ENCODE measurements around the gene KDR. TPM values are rescaled to one million over a fixed set of nuclear protein-coding genes. Genes with fewer than 3 reads are reported as not detected.

KDR gene
- total and polyA plus RNA-seq, 9 of the 15 experiments (the other 6 are each of a cell fraction or from before 2014, with no cell fraction given) = 0.13 TPM; not detected in 8

DNA sequence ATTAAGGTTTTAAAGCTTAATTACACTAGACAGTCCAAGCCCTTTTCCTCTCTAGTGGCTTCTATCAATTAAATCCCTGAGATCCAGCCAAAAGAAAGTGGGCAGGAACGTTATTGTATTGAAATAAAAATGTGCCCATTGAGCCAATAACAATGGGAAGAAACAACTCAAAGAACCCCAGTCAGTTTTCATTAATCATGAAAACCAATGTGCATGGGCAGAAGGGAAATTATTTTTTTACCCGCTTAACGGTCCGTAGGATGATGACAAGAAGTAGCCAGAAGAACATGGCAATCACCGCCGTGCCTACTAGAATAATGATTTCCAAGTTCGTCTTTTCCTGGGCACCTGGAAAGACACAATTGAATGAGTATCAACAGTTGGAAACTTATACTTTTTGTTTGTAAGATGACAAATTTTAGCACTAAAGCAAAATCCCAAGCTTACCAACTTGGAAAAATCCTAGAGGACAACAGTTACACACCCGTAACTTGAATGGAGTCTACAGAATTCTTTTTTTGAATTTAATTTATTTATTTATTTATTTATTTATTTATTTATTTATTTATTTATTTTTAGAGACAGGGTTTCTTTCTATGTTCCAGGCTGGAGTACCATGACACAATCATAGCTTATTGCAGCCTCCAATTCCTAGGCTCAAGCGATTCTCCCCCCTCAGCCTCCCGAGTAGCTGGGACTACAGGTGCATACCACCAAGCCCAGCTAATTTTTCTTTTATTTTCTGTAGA lies 26.8 kb downstream of the KDR start:
- Histone ChIP-seq H3K4me3 (no peak overlapping the region), H2AFZ (ENCODE audit: low read depth, low read length) (no peak overlapping the region), H3K9me1 (ENCODE audit: control insufficient read depth, insufficient read depth, low read length) (peaks cover 3% of the 10 kb centered on the region), H3K27ac (ENCODE audit: extremely low read depth, low read depth, low read length) (no peak overlapping the region), H3K9me3 (replicated peaks; ENCODE audit: control insufficient read depth, insufficient read depth, low read depth, low read length) (no peaks in the 10 kb centered on the region), H3K4me2 (ENCODE audit: insufficient read depth, low read length) (no peak overlapping the region), H4K20me1 (replicated peaks; ENCODE audit: control insufficient read depth, insufficient read depth, low read length) (no peaks in the 10 kb centered on the region), H3K27me3 (ENCODE audit: control insufficient read depth in 2 of 2, insufficient read depth in 2 of 2, low read length in 2 of 2) (no peaks in the 10 kb centered on the region), H3K36me3 (ENCODE audit: control insufficient read depth, insufficient read depth, low read length) (no peaks in the 10 kb centered on the region), H3K79me2 (ENCODE audit: control insufficient read depth, insufficient read depth, low read length) (no peaks in the 10 kb centered on the region), H3K9ac (ENCODE audit: insufficient read depth in 1 of 2, low read depth in 2 of 2, low read length in 2 of 2) (no peak overlapping the region), H3K4me1 (replicated peaks in 1 of 2; ENCODE audit: control insufficient read depth in 2 of 2, insufficient read depth in 2 of 2, low read length in 2 of 2) (no peaks in the 10 kb centered on the region)
- POLR2A ChIA-PET = no interaction called here
- CTCF ChIA-PET (ENCODE audit: low intra/inter-chr PET ratio) = no interaction called here
- DNase-seq (ENCODE audit: extremely low read depth in 1 of 4, low spot score in 3 of 4) (no peak), ATAC-seq (no peak), FAIRE-seq (no peak)
- BruUV-seq (replicated peaks) = no TSS peak
- in situ Hi-C loops (cut with MboI) = no loop called here
- WGBS (ENCODE audit: insufficient coverage, low coverage, missing lambda C conversion rate) = 0% methylated on average over 9 of the region's 10 CpGs
- intact Hi-C loops (cut with micrococcal nuclease) = no loop called here
- no peak for TF ChIP-seq POLR3G (IDR thresholded peaks at IDR 0.05; ENCODE audit: extremely low read depth, insufficient read length, insufficient replicate concordance)
- TF ChIP-seq NCOA6 (IDR thresholded peaks at IDR 0.05) = no peak
- TF ChIP-seq MTA1 (IDR thresholded peaks at IDR 0.05; ENCODE audit: borderline replicate concordance) = no peak
- no peak for TF ChIP-seq CHD4 (IDR thresholded peaks at IDR 0.05; ENCODE audit: insufficient read depth, insufficient replicate concordance, low read depth, low read length, poor library complexity, severe bottlenecking)
- TF ChIP-seq, protein P1, sequence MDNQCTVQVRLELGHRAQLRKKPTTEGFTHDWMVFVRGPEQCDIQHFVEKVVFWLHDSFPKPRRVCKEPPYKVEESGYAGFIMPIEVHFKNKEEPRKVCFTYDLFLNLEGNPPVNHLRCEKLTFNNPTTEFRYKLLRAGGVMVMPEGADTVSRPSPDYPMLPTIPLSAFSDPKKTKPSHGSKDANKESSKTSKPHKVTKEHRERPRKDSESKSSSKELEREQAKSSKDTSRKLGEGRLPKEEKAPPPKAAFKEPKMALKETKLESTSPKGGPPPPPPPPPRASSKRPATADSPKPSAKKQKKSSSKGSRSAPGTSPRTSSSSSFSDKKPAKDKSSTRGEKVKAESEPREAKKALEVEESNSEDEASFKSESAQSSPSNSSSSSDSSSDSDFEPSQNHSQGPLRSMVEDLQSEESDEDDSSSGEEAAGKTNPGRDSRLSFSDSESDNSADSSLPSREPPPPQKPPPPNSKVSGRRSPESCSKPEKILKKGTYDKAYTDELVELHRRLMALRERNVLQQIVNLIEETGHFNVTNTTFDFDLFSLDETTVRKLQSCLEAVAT (IDR thresholded peaks at IDR 0.05) = no peak
- TF ChIP-seq, protein P2, sequence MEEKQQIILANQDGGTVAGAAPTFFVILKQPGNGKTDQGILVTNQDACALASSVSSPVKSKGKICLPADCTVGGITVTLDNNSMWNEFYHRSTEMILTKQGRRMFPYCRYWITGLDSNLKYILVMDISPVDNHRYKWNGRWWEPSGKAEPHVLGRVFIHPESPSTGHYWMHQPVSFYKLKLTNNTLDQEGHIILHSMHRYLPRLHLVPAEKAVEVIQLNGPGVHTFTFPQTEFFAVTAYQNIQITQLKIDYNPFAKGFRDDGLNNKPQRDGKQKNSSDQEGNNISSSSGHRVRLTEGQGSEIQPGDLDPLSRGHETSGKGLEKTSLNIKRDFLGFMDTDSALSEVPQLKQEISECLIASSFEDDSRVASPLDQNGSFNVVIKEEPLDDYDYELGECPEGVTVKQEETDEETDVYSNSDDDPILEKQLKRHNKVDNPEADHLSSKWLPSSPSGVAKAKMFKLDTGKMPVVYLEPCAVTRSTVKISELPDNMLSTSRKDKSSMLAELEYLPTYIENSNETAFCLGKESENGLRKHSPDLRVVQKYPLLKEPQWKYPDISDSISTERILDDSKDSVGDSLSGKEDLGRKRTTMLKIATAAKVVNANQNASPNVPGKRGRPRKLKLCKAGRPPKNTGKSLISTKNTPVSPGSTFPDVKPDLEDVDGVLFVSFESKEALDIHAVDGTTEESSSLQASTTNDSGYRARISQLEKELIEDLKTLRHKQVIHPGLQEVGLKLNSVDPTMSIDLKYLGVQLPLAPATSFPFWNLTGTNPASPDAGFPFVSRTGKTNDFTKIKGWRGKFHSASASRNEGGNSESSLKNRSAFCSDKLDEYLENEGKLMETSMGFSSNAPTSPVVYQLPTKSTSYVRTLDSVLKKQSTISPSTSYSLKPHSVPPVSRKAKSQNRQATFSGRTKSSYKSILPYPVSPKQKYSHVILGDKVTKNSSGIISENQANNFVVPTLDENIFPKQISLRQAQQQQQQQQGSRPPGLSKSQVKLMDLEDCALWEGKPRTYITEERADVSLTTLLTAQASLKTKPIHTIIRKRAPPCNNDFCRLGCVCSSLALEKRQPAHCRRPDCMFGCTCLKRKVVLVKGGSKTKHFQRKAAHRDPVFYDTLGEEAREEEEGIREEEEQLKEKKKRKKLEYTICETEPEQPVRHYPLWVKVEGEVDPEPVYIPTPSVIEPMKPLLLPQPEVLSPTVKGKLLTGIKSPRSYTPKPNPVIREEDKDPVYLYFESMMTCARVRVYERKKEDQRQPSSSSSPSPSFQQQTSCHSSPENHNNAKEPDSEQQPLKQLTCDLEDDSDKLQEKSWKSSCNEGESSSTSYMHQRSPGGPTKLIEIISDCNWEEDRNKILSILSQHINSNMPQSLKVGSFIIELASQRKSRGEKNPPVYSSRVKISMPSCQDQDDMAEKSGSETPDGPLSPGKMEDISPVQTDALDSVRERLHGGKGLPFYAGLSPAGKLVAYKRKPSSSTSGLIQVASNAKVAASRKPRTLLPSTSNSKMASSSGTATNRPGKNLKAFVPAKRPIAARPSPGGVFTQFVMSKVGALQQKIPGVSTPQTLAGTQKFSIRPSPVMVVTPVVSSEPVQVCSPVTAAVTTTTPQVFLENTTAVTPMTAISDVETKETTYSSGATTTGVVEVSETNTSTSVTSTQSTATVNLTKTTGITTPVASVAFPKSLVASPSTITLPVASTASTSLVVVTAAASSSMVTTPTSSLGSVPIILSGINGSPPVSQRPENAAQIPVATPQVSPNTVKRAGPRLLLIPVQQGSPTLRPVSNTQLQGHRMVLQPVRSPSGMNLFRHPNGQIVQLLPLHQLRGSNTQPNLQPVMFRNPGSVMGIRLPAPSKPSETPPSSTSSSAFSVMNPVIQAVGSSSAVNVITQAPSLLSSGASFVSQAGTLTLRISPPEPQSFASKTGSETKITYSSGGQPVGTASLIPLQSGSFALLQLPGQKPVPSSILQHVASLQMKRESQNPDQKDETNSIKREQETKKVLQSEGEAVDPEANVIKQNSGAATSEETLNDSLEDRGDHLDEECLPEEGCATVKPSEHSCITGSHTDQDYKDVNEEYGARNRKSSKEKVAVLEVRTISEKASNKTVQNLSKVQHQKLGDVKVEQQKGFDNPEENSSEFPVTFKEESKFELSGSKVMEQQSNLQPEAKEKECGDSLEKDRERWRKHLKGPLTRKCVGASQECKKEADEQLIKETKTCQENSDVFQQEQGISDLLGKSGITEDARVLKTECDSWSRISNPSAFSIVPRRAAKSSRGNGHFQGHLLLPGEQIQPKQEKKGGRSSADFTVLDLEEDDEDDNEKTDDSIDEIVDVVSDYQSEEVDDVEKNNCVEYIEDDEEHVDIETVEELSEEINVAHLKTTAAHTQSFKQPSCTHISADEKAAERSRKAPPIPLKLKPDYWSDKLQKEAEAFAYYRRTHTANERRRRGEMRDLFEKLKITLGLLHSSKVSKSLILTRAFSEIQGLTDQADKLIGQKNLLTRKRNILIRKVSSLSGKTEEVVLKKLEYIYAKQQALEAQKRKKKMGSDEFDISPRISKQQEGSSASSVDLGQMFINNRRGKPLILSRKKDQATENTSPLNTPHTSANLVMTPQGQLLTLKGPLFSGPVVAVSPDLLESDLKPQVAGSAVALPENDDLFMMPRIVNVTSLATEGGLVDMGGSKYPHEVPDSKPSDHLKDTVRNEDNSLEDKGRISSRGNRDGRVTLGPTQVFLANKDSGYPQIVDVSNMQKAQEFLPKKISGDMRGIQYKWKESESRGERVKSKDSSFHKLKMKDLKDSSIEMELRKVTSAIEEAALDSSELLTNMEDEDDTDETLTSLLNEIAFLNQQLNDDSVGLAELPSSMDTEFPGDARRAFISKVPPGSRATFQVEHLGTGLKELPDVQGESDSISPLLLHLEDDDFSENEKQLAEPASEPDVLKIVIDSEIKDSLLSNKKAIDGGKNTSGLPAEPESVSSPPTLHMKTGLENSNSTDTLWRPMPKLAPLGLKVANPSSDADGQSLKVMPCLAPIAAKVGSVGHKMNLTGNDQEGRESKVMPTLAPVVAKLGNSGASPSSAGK (IDR thresholded peaks at IDR 0.05) = no peak
- TF ChIP-seq HNRNPUL1 (IDR thresholded peaks at IDR 0.05; ENCODE audit: low read length) = no peak
